Neural cell (in vitro differentiated cells): ENCODE measurements around the gene IDI2. TPM values are rescaled to one million over a fixed set of nuclear protein-coding genes. Genes with fewer than 3 reads are reported as not detected.

Experiments used
- H2AFZ ChIP-seq: fragments of 200-600, 300-800 bp; sonication (generic), shearing (Covaris generic); 2 replicates; pipeline ENCODE4 v1.6.0; 2014; ENCODE audit warnings: low read depth, mild to moderate bottlenecking, antibody characterized with exemption, low read length, moderate library complexity
- H3F3A ChIP-seq: fragments of 200-600 bp; shearing (Covaris generic); 2 replicates; pipeline ENCODE4 v1.6.1; 2016; ENCODE audit warnings: mild to moderate bottlenecking, moderate library complexity, mixed read lengths, antibody characterized with exemption, low read length; ENCODE audit not compliant: insufficient read depth, poor library complexity, severe bottlenecking
- H3K27ac ChIP-seq: fragments of 200-600, 300-800 bp; sonication (generic), shearing (Covaris generic); 2 replicates; pipeline ENCODE4 v1.5.1; 2014; ENCODE audit warnings: mild to moderate bottlenecking, low read length, moderate library complexity
- H3K27me3 ChIP-seq: fragments of 300-800, 200-600 bp; sonication (generic), shearing (Covaris generic); 2 replicates; pipeline ENCODE4 v1.6.0; 2014; ENCODE audit warnings: mild to moderate bottlenecking, low read depth, low read length, moderate library complexity; ENCODE audit not compliant: insufficient read depth
- H3K36me3 ChIP-seq: fragments of 300-800, 200-600 bp; sonication (generic), shearing (Covaris generic); 2 replicates; pipeline ENCODE4 v1.5.1; 2014; ENCODE audit warnings: mild to moderate bottlenecking, antibody characterized with exemption, low read length, moderate library complexity; ENCODE audit not compliant: insufficient read depth
- H3K4me2 ChIP-seq: fragments of 300-800, 200-600 bp; sonication (generic), shearing (Covaris generic); 2 replicates; pipeline ENCODE4 v1.6.0; 2014; ENCODE audit warnings: mild to moderate bottlenecking, low read length
- H3K4me3 ChIP-seq: fragments of 300-800, 200-600 bp; sonication (generic), shearing (Covaris generic); 2 replicates; pipeline ENCODE4 v1.5.1; 2014; ENCODE audit warnings: mild to moderate bottlenecking, low read length, moderate library complexity
- H3K79me2 ChIP-seq: fragments of 200-600 bp; shearing (Covaris generic); replicated peaks from 2 replicates; pipeline ENCODE4 v1.6.0; 2014; ENCODE audit warnings: mild to moderate bottlenecking, low read length, moderate library complexity; ENCODE audit not compliant: insufficient read depth
- H3K9ac ChIP-seq: fragments of 300-800, 200-600 bp; sonication (generic), shearing (Covaris generic); 2 replicates; pipeline ENCODE4 v1.6.1; 2016; ENCODE audit warnings: mild to moderate bottlenecking, low read length, mixed read lengths
- H3K9me2 ChIP-seq: fragments of 200-600 bp; shearing (Covaris generic); 2 replicates; pipeline ENCODE4 v1.6.1; 2016; ENCODE audit warnings: mild to moderate bottlenecking, low read length, mixed read lengths; ENCODE audit not compliant: insufficient read depth
- H3K9me3 ChIP-seq: fragments of 200-600, 300-800 bp; sonication (generic), shearing (Covaris generic); 2 replicates; pipeline ENCODE4 v1.6.1; 2016; ENCODE audit warnings: mild to moderate bottlenecking, mixed run types, low read length, moderate library complexity, mixed read lengths
- H4K20me1 ChIP-seq: fragments of 200-600 bp; shearing (Covaris generic); 2 replicates; pipeline ENCODE4 v1.6.1; 2016; ENCODE audit warnings: mild to moderate bottlenecking, mixed run types; ENCODE audit not compliant: insufficient read depth
- EP300 ChIP-seq: fragments of 450-650 bp; conservative IDR thresholded peaks from 2 replicates; pipeline ENCODE4 v1.6.1; 2014; ENCODE audit warnings: antibody characterized with exemption, mild to moderate bottlenecking, moderate library complexity; ENCODE audit not compliant: poor library complexity, severe bottlenecking
- EZH2 ChIP-seq: fragments of 200-600, 300-800 bp; shearing (Covaris generic), sonication (generic); IDR thresholded peaks from 2 replicates; pipeline ENCODE4 v1.6.1; 2014; ENCODE audit warnings: antibody characterized with exemption, low read length, borderline replicate concordance, mild to moderate bottlenecking; ENCODE audit not compliant: insufficient read depth, poor library complexity, severe bottlenecking
- MXI1 ChIP-seq: fragments of 450-650 bp; conservative IDR thresholded peaks from 2 replicates; pipeline ENCODE4 v1.6.1; 2014; ENCODE audit warnings: antibody characterized with exemption, mild to moderate bottlenecking; ENCODE audit not compliant: poor library complexity, severe bottlenecking
- POLR2AphosphoS5 ChIP-seq: IDR thresholded peaks from 2 replicates; pipeline ENCODE4 v1.6.1; 2012
- RAD21 ChIP-seq: fragments of 450-650 bp; conservative IDR thresholded peaks from 2 replicates; pipeline ENCODE4 v1.6.1; 2014; ENCODE audit warnings: antibody characterized with exemption, mild to moderate bottlenecking, moderate library complexity
- SMC3 ChIP-seq: fragments of 450-650 bp; conservative IDR thresholded peaks from 2 replicates; pipeline ENCODE4 v1.6.1; 2014; ENCODE audit warnings: antibody characterized with exemption, mild to moderate bottlenecking, moderate library complexity; ENCODE audit not compliant: poor library complexity
- TAF1 ChIP-seq: IDR thresholded peaks from 2 replicates; pipeline ENCODE4 v1.6.1; 2012; ENCODE audit warnings: low read depth
- polyA plus RNA-seq: library from polyadenylated mRNA; depleted of rRNA; stranded (reverse); fragments of >200 nt; gene quantifications from 2 replicates; pipeline ENCODE4 v1.2.3, GENCODE V29; 2014
- TF ChIP-seq, protein P1 (sequence below): fragments of 450-650 bp; IDR thresholded peaks from 2 replicates; pipeline ENCODE4 v1.5.1; 2014; ENCODE audit warnings: antibody characterized with exemption, mild to moderate bottlenecking, moderate library complexity; ENCODE audit not compliant: poor library complexity, severe bottlenecking
- TF ChIP-seq, protein P2 (sequence below): IDR thresholded peaks from 2 replicates; pipeline ENCODE4 v1.6.1; 2012; ENCODE audit warnings: borderline replicate concordance

The IDI2 gene
- polyA plus RNA-seq, 1 donor from 2014 or later = 0.24 TPM

DNA sequence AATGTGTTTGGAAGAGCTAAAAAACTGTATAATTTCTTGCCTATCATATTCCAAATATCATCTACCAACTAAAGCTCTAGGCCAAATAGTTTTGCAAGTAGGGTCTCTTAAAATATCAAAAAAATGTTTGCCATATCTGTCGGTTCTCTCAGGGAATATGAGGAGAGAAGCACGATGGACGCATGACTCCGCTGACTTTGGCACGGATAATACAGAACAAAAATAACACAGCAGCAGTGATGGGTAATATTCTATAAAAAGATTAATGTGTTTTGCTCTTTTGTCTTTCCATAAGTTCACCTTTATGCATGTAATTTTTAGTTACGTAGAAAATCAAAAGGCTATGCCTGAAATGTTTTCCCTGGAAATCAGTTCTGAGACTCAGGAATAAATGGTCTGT, 919 bp upstream of the IDI2 start:
- Histone ChIP-seq H3K9me3 (no peaks in the 10 kb centered on the region), H3K79me2 (no peaks in the 10 kb centered on the region), H3K9ac (no peak overlapping the region), H3K4me2 (no peak overlapping the region), H3K27ac (no peak overlapping the region), H3K36me3 (no peaks in the 10 kb centered on the region), H2AFZ (no peak overlapping the region), H3K4me3 (no peak overlapping the region), H4K20me1 (no peaks in the 10 kb centered on the region), H3K27me3 (no peaks in the 10 kb centered on the region), H3K9me2 (no peaks in the 10 kb centered on the region), H3F3A (no peaks in the 10 kb centered on the region)
- no peak for TF ChIP-seq EZH2
- TF ChIP-seq POLR2AphosphoS5 = no peak
- no peak for TF ChIP-seq SMC3

DNA sequence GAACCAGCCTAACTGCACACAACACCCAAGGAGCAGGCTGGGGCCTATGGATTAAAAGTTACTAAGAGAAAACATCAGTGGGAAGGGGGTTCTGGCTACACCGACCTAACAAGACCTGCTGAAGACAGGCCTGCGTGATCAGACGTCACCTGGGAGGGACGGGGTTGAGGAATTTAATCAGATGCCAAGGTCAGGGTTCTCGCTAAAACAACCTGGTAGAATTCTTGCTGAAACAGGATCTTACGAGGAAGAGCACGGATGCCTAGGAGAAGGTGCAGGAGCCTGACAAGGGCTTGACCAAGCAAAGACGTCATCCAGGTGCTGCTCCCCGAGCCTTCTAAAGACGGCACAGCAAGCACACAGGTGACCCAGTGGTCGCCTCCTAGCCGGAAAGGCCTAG, 1.6 kb downstream of the IDI2 start:
- Histone ChIP-seq H3K9me3 (no peaks in the 10 kb centered on the region), H3K4me3 (no peak overlapping the region), H3K9ac (no peak overlapping the region), H3K27ac (no peak overlapping the region), H4K20me1 (no peaks in the 10 kb centered on the region), H3K9me2 (no peaks in the 10 kb centered on the region), H3K79me2 (no peaks in the 10 kb centered on the region), H3K4me2 (no peak overlapping the region), H3K36me3 (no peaks in the 10 kb centered on the region), H2AFZ (no peak overlapping the region), H3K27me3 (no peaks in the 10 kb centered on the region), H3F3A (no peaks in the 10 kb centered on the region)
- TF ChIP-seq SMC3 (no peak), POLR2AphosphoS5 (no peak), MXI1 (no peak), TAF1 (no peak), EP300 (no peak), EZH2 (no peak), RAD21 (no peak)
- TF ChIP-seq, protein P1, sequence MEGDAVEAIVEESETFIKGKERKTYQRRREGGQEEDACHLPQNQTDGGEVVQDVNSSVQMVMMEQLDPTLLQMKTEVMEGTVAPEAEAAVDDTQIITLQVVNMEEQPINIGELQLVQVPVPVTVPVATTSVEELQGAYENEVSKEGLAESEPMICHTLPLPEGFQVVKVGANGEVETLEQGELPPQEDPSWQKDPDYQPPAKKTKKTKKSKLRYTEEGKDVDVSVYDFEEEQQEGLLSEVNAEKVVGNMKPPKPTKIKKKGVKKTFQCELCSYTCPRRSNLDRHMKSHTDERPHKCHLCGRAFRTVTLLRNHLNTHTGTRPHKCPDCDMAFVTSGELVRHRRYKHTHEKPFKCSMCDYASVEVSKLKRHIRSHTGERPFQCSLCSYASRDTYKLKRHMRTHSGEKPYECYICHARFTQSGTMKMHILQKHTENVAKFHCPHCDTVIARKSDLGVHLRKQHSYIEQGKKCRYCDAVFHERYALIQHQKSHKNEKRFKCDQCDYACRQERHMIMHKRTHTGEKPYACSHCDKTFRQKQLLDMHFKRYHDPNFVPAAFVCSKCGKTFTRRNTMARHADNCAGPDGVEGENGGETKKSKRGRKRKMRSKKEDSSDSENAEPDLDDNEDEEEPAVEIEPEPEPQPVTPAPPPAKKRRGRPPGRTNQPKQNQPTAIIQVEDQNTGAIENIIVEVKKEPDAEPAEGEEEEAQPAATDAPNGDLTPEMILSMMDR = no peak
- TF ChIP-seq, protein P2, sequence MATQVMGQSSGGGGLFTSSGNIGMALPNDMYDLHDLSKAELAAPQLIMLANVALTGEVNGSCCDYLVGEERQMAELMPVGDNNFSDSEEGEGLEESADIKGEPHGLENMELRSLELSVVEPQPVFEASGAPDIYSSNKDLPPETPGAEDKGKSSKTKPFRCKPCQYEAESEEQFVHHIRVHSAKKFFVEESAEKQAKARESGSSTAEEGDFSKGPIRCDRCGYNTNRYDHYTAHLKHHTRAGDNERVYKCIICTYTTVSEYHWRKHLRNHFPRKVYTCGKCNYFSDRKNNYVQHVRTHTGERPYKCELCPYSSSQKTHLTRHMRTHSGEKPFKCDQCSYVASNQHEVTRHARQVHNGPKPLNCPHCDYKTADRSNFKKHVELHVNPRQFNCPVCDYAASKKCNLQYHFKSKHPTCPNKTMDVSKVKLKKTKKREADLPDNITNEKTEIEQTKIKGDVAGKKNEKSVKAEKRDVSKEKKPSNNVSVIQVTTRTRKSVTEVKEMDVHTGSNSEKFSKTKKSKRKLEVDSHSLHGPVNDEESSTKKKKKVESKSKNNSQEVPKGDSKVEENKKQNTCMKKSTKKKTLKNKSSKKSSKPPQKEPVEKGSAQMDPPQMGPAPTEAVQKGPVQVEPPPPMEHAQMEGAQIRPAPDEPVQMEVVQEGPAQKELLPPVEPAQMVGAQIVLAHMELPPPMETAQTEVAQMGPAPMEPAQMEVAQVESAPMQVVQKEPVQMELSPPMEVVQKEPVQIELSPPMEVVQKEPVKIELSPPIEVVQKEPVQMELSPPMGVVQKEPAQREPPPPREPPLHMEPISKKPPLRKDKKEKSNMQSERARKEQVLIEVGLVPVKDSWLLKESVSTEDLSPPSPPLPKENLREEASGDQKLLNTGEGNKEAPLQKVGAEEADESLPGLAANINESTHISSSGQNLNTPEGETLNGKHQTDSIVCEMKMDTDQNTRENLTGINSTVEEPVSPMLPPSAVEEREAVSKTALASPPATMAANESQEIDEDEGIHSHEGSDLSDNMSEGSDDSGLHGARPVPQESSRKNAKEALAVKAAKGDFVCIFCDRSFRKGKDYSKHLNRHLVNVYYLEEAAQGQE = no peak

DNA sequence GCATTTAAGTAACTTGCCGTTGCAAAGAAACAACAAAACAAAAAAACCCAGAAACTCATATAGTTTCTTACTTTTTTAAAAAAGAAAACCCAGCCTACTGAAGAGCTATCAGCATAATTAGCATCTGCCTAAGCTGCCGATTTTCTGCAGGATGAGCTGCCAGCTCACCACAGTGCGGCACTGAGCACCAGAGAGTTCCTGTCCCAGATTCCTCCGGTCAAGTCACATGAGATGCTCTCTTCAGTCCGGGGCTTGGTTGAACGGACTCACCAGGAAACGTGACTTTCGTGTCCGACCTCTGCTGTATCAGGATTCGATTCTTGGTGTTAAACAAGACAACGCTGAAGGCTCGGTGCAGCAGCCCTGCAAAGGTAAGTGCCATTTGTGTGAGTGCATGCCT, 3.2 kb downstream of the IDI2 start:
- no peaks in the 10 kb centered on the region for H3K9me2 ChIP-seq
- no peak overlapping the region for H3K9ac ChIP-seq
- H3K4me3 ChIP-seq = no peak overlapping the region

More for the DNA sequence above, 3.2 kb downstream of the IDI2 start:
- H3K36me3 ChIP-seq = no peaks in the 10 kb centered on the region
- no peak overlapping the region for H2AFZ ChIP-seq
- no peak overlapping the region for H3K4me2 ChIP-seq
- no peaks in the 10 kb centered on the region for H3K79me2 ChIP-seq
- no peaks in the 10 kb centered on the region for H3K27me3 ChIP-seq
- no peaks in the 10 kb centered on the region for H4K20me1 ChIP-seq
- TF ChIP-seq RAD21 = no peak
- TF ChIP-seq, protein P1 = no peak
- no peak for TF ChIP-seq POLR2AphosphoS5
- no peak for TF ChIP-seq TAF1
- TF ChIP-seq SMC3 = no peak
- H3K9me3 ChIP-seq = no peaks in the 10 kb centered on the region
- no peaks in the 10 kb centered on the region for H3F3A ChIP-seq
- no peak overlapping the region for H3K27ac ChIP-seq
